GM12892 (cell line): ENCODE data around the gene RNU6-9.

Experiments used
- POLR2A ChIP-seq: IDR thresholded peaks from 2 replicates; pipeline ENCODE4 v1.6.1; 2011; ENCODE audit warnings: low read depth, low read length, control low read depth
- POLR2AphosphoS5 ChIP-seq: IDR thresholded peaks from 2 replicates; pipeline ENCODE4 v1.6.1; 2011; ENCODE audit warnings: low read depth, low read length, control low read depth
- TAF1 ChIP-seq: IDR thresholded peaks from 2 replicates; pipeline ENCODE4 v1.6.1; 2011; ENCODE audit warnings: low read depth, mild to moderate bottlenecking, control low read depth, low read length, borderline replicate concordance

GRCh38 chr19:934197-934840 lies 41.0 kb downstream of the RNU6-9 start:
- TF ChIP-seq POLR2A (no peak), TAF1 (no peak), POLR2AphosphoS5 (no peak)
